BLaER1 treated with 17β-estradiol and CSF1 and Interleukin-3, amounts not matched to agents 10 nM and 100 nM (cell line): Measurements from ENCODE around the gene MALAT1.

Experiments
- H3K27ac ChIP-seq, 11 experiments: shearing (Covaris generic); formaldehyde crosslinking; 2 replicates each; pipeline ENCODE4 v1.8.1; 2022
- H3K27me3 ChIP-seq, 11 experiments: shearing (Covaris generic); formaldehyde crosslinking; 2 replicates each; pipeline ENCODE4 v1.8.1; 2022
- H3K36me3 ChIP-seq, 11 experiments: shearing (Covaris generic); formaldehyde crosslinking; 2 replicates each; pipeline ENCODE4 v1.8.1; 2022
- H3K4me1 ChIP-seq, 10 experiments: shearing (Covaris generic); formaldehyde crosslinking; 2 replicates each; pipeline ENCODE4 v1.8.1; 2022
- H3K4me2 ChIP-seq, 11 experiments: shearing (Covaris generic); formaldehyde crosslinking; 2 replicates each; pipeline ENCODE4 v1.8.1; 2022
- H3K4me3 ChIP-seq, 10 experiments: shearing (Covaris generic); formaldehyde crosslinking; 2 replicates each; pipeline ENCODE4 v1.8.1; 2022
- H3K9ac ChIP-seq, 11 experiments: shearing (Covaris generic); formaldehyde crosslinking; 2 replicates each; pipeline ENCODE4 v1.8.1; 2022
- H3K9me3 ChIP-seq, 11 experiments: shearing (Covaris generic); formaldehyde crosslinking; replicated peaks in 1 of 11; 2 replicates each; pipeline ENCODE4 v1.8.1; 2022
- H4K20me1 ChIP-seq, 11 experiments: shearing (Covaris generic); formaldehyde crosslinking; 2 replicates each; pipeline ENCODE4 v1.8.1; 2022
- Cebpa-rat ChIP-seq, 11 experiments: shearing (Covaris generic); IDR thresholded peaks; 2 replicates each; pipeline ENCODE4 v1.8.1; 2022

Gene MALAT1

DNA sequence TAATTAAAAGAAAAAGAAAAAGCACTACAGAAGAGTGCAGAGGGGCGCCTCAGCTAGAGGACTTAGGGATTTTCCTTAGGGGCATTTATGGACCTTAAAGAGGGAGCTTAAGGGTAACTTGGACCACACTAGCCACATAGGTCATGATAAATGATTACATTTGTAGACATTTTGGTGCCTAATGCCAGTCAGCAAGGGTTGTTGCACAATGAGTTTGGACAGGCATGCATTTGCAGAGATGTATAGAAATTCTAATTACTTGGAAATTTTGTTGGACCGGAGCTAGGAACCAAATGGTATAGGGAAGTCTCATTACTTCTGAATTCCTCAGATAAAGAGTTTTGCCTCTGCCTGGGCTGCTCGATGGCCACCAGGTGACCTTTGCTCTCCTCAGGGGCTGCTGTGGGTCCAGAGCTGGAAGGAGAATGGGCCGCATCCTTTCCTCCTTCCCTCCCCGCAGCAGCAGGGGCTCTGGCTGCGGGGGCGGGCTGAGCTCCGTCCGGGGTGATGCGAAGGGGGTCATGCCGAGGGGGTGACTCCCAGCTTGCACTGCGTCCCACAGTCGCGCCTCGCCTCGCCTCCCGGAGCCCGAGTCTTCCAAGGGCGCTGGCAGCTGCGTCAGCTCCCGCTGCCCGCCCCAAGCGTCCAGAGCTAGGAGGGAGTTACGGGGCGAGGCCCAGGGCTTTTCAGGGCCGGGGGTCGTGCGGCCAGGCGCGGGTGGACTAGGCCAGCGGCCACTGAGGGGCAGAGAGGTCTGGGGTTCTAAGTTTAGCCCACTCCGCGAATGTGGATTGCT is 20.3 kb upstream of the MALAT1 start:
- Histone ChIP-seq H3K27ac (peak overlapping the region; percentile 97 to 100 (median 99)), H3K4me3 (peak overlapping the region in 9 of 10 experiments; percentile 16 to 74 (median 69); a peak in 14 of 20 replicates), H3K9ac (peak overlapping the region; percentile 93 to 99 (median 97)), H4K20me1 (no peaks in the 10 kb centered on the region), H3K9me3 (no peaks in the 10 kb centered on the region), H3K36me3 (no peaks in the 10 kb centered on the region), H3K27me3 (no peaks in the 10 kb centered on the region), H3K4me2 (peak overlapping the region; percentile 84 to 99 (median 96)), H3K4me1 (peaks cover 42 to 83% (median 69%) of the 10 kb centered on the region in 10 experiments)
- TF ChIP-seq Cebpa-rat (IDR thresholded peaks at IDR 0.05), result no peak

DNA sequence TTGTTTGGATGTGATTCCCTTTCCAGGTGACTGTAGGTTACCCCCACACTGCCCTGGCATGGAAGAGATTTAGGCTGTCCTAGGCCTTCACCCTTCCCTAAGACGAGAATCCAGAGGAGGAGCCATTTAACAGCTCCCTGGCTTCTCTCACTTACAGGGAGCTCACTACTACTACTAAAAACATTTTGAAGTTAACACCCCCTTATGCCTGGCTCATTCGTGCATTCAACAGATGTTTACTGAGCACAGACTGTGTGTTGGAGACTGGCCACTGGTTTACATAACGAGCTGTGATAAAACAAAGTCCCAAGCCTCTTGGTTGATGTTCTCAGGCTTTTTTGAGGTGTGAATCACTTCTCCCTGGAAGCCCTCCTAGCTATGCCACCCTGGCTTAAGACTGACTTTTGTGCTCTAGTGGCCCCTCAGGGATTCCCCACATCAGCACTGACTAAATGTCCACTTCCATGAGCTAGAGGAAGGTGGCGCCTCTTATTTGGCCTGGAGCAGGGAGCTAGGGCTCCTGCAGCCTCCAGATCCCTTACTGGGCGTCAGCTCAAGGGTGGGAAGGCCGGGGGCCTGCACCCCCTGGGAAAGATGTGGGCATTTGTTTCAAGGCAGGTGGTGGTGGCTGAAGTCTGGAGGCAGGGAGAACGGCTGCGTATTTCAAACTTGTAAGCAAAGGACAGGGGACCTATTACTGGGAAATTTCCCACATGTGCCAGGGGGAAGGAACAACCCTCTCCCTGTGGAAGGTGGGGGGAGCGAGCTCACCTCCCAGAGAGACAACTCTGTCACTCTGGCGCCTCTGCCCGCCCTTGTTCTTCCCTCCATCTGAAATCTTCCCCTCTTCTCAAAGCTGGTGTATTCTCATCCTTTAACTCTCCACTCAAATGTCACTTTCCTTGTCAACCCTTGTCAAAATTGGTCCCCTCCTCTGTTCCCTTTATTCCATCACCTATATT is 19.4 kb upstream of the MALAT1 start:
- Histone ChIP-seq H3K36me3 (no peaks in the 10 kb centered on the region), H3K9ac (peak overlapping the region; percentile 93 to 99 (median 97)), H3K27ac (peak overlapping the region; percentile 97 to 100 (median 99); a peak in 21 of 22 replicates), H3K4me3 (peak overlapping the region in 1 of 10 experiments; percentile 16; a peak in 1 of 20 replicates), H3K9me3 (no peaks in the 10 kb centered on the region), H3K4me2 (peak overlapping the region; percentile 84 to 99 (median 96)), H3K27me3 (no peaks in the 10 kb centered on the region), H3K4me1 (peaks cover 41 to 81% (median 71%) of the 10 kb centered on the region in 10 experiments), H4K20me1 (no peaks in the 10 kb centered on the region)
- no peak for TF ChIP-seq Cebpa-rat (IDR thresholded peaks at IDR 0.05)

GRCh38 chr11:65482306-65482850 is 16.5 kb upstream of the MALAT1 start:
- H3K4me2 ChIP-seq, result peak overlapping the region in 5 of 11 experiments; percentile 55 to 98 (median 64); a peak in 9 of 22 replicates
- no peak overlapping the region for H3K4me3 ChIP-seq
- no peaks in the 10 kb centered on the region for H3K27me3 ChIP-seq
- no peak overlapping the region for H3K9ac ChIP-seq
- no peak for TF ChIP-seq Cebpa-rat (IDR thresholded peaks at IDR 0.05)
- no peaks in the 10 kb centered on the region for H3K9me3 ChIP-seq
- H4K20me1 ChIP-seq, result no peaks in the 10 kb centered on the region
- peaks cover 53 to 92% (median 74%) of the 10 kb centered on the region in 10 experiments for H3K4me1 ChIP-seq
- H3K36me3 ChIP-seq, result no peaks in the 10 kb centered on the region
- H3K27ac ChIP-seq, result peak overlapping the region in 3 of 11 experiments; percentile 1 to 26 (median 5); a peak in 3 of 22 replicates

GRCh38 chr11:65485920-65486219 is 13.0 kb upstream of the MALAT1 start:
- H3K36me3 ChIP-seq, result no peaks in the 10 kb centered on the region
- H3K27me3 ChIP-seq, result no peaks in the 10 kb centered on the region
- H3K9ac ChIP-seq, result peak overlapping the region in 1 of 11 experiments; percentile 15; a peak in 2 of 22 replicates
- H3K27ac ChIP-seq, result peak overlapping the region in 9 of 11 experiments; percentile 32 to 100 (median 100); a peak in 15 of 22 replicates
- no peak overlapping the region for H3K4me3 ChIP-seq
- H3K4me1 ChIP-seq, result peaks cover 62 to 92% (median 76%) of the 10 kb centered on the region in 10 experiments
- no peak for TF ChIP-seq Cebpa-rat (IDR thresholded peaks at IDR 0.05)
- H3K9me3 ChIP-seq, result no peaks in the 10 kb centered on the region
- no peaks in the 10 kb centered on the region for H4K20me1 ChIP-seq
- peak overlapping the region in 9 of 11 experiments; percentile 22 to 97 (median 95); a peak in 18 of 22 replicates for H3K4me2 ChIP-seq

DNA sequence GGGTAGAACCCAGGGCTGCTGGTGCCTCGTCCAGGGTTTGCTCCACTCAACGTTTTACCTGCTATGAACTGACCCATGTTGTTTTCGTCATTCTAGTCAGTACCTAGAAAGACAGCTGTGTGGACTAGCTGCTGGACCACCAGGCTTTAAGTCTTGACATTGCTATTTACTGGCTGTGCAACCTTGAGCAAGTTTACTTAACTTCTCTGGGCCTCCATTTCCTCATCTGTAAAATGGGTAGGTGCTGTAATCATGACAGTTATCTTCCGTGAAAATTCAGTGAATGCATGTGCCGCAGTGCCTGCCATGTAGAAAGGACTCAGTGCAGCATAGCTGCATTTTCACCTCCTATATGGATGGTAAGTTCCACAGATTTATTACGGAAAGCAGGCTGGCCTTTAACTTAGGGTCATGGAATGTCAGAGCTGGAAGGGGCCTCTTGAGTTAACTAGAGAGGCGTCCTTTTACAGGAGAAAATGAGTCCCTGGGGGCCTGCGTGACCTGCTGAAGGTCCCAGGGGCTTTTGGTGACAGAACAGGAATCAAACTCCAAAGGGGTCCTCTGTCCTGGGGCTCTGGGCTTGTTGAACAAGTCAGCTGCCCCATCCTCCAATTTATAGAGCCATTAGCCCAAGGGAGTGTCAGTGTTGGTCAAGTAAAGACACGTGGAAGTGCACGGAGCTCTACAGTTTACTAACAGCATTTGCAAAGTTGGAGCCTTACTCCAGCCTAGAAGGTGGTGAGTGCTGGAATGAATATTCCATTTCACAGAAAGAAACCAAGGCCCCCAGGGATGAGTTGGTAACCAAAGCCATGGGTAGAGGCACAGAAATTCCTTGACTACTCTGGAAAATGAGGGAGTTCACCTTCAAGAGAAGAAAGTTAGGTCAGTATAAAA is 12.0 kb upstream of the MALAT1 start:
- H3K9ac ChIP-seq, result peak overlapping the region in 10 of 11 experiments; percentile 51 to 82 (median 78); a peak in 20 of 22 replicates
- TF ChIP-seq Cebpa-rat (IDR thresholded peaks at IDR 0.05), result no peak
- peak overlapping the region; percentile 47 to 100 (median 100) for H3K27ac ChIP-seq
- H3K27me3 ChIP-seq, result no peaks in the 10 kb centered on the region
- peaks cover 64 to 93% (median 77%) of the 10 kb centered on the region in 10 experiments for H3K4me1 ChIP-seq
- H3K9me3 ChIP-seq, result no peaks in the 10 kb centered on the region
- H4K20me1 ChIP-seq, result no peaks in the 10 kb centered on the region
- H3K4me2 ChIP-seq, result peak overlapping the region; percentile 49 to 97 (median 95)
- no peaks in the 10 kb centered on the region for H3K36me3 ChIP-seq
- peak overlapping the region in 6 of 10 experiments; percentile 6 to 29 (median 16); a peak in 7 of 20 replicates for H3K4me3 ChIP-seq

GRCh38 chr11:65487467-65488272 is 11.2 kb upstream of the MALAT1 start:
- H3K27ac ChIP-seq, result peak overlapping the region; percentile 72 to 100 (median 100)
- peak overlapping the region; percentile 88 to 97 (median 95) for H3K4me2 ChIP-seq
- TF ChIP-seq Cebpa-rat (IDR thresholded peaks at IDR 0.05), result peak in 10 of 11 experiments; percentile 64 to 97 (median 88); a peak in 18 of 22 replicates
- peaks cover 64 to 93% (median 78%) of the 10 kb centered on the region in 10 experiments for H3K4me1 ChIP-seq
- peak overlapping the region; percentile 72 to 82 (median 79) for H3K9ac ChIP-seq
- no peaks in the 10 kb centered on the region for H3K27me3 ChIP-seq
- H3K9me3 ChIP-seq, result no peaks in the 10 kb centered on the region
- no peaks in the 10 kb centered on the region for H3K36me3 ChIP-seq
- peak overlapping the region in 9 of 10 experiments; percentile 25 to 59 (median 42); a peak in 17 of 20 replicates for H3K4me3 ChIP-seq
- no peaks in the 10 kb centered on the region for H4K20me1 ChIP-seq

GRCh38 chr11:65488273-65489034 is 10.4 kb upstream of the MALAT1 start:
- Histone ChIP-seq H3K27ac (peak overlapping the region; percentile 72 to 100 (median 100)), H3K36me3 (no peaks in the 10 kb centered on the region), H3K4me3 (peak overlapping the region in 9 of 10 experiments; percentile 25 to 59 (median 42); a peak in 16 of 20 replicates), H3K9me3 (no peaks in the 10 kb centered on the region), H3K27me3 (no peaks in the 10 kb centered on the region), H3K4me2 (peak overlapping the region; percentile 88 to 97 (median 95)), H3K4me1 (peaks cover 68 to 95% (median 85%) of the 10 kb centered on the region in 10 experiments), H3K9ac (peak overlapping the region; percentile 72 to 82 (median 79)), H4K20me1 (no peaks in the 10 kb centered on the region)
- TF ChIP-seq Cebpa-rat (IDR thresholded peaks at IDR 0.05), result no peak
